ENCODE measurements around the gene ZSCAN16. TPM values are rescaled to one million over a fixed set of nuclear protein-coding genes. Genes with fewer than 3 reads are reported as not detected.

The ZSCAN16 gene
- total and polyA plus RNA-seq, 8 donors: 3.0 to 12.0 (median 10.2) TPM

GRCh38 chr6:28145231-28145630, 20.8 kb downstream of the ZSCAN16 start:
- no peak for TF ChIP-seq CTCF (IDR thresholded peaks at IDR 0.05)
- Histone ChIP-seq H3K4me3 (no peak overlapping the region), H3K4me1 (peaks cover 6 to 25% of the 10 kb centered on the region in 2 donors), H3K36me3 (peaks cover 0 to 32% of the 10 kb centered on the region in 2 donors), H3K9me3 (no peaks in the 10 kb centered on the region), H3K27ac (no peak overlapping the region), H3K27me3 (no peaks in the 10 kb centered on the region)
- ATAC-seq (no peak), DNase-seq (no peak)
- intact Hi-C loops (cut with DNase I): no loop called here

- no peaks in the 10 kb centered on the region for H3K9me3 ChIP-seq
- no peak overlapping the region for H3K4me3 ChIP-seq
- DNase-seq: no peak
- H3K4me1 ChIP-seq: no peaks in the 10 kb centered on the region
- TF ChIP-seq CTCF (IDR thresholded peaks at IDR 0.05): no peak
- no peak for ATAC-seq
- no peak overlapping the region for H3K27ac ChIP-seq
- H3K27me3 ChIP-seq: no peaks in the 10 kb centered on the region
- H3K36me3 ChIP-seq: peaks cover 4 to 97% of the 10 kb centered on the region in 2 donors
- intact Hi-C loops (cut with DNase I): no loop called here
Observed at GRCh38 chr6:28152531-28152930, 28.1 kb downstream of the ZSCAN16 start.

- no peak for TF ChIP-seq CTCF (IDR thresholded peaks at IDR 0.05)
- H3K36me3 ChIP-seq: peaks cover 4 to 95% of the 10 kb centered on the region in 2 donors
Observed at GRCh38 chr6:28153546-28153945, 29.1 kb downstream of the ZSCAN16 start.

GRCh38 chr6:28154357-28154756, 29.9 kb downstream of the ZSCAN16 start:
- Histone ChIP-seq H3K36me3 (peaks cover 4 to 86% of the 10 kb centered on the region in 2 donors), H3K9me3 (no peaks in the 10 kb centered on the region), H3K27ac (no peak overlapping the region), H3K4me3 (no peak overlapping the region), H3K4me1 (no peaks in the 10 kb centered on the region), H3K27me3 (no peaks in the 10 kb centered on the region)
- intact Hi-C loops (cut with DNase I): no loop called here
- ATAC-seq: no peak
- no peak for DNase-seq
- TF ChIP-seq CTCF (IDR thresholded peaks at IDR 0.05): no peak

More at GRCh38 chr6:28153546-28153945, 29.1 kb downstream of the ZSCAN16 start:
- Histone ChIP-seq H3K27ac (no peak overlapping the region), H3K4me3 (no peak overlapping the region), H3K27me3 (no peaks in the 10 kb centered on the region), H3K9me3 (no peaks in the 10 kb centered on the region), H3K4me1 (no peaks in the 10 kb centered on the region)
- no peak for ATAC-seq
- intact Hi-C loops (cut with DNase I): no loop called here
- DNase-seq: no peak

- Histone ChIP-seq H3K4me3 (no peak overlapping the region), H3K27ac (no peak overlapping the region), H3K4me1 (peaks cover 7% of the 10 kb centered on the region in 2 donors), H3K27me3 (no peaks in the 10 kb centered on the region), H3K36me3 (peaks cover 4 to 47% of the 10 kb centered on the region in 2 donors), H3K9me3 (no peaks in the 10 kb centered on the region)
- intact Hi-C loops (cut with DNase I): no loop called here
- ATAC-seq: no peak
- TF ChIP-seq CTCF (IDR thresholded peaks at IDR 0.05): no peak
- no peak for DNase-seq
Observed at GRCh38 chr6:28158318-28158717, 33.9 kb downstream of the ZSCAN16 start.

All from left lung (tissue), 10 donors.